NT2/D1 (cell line): ENCODE results near the gene SLC2A4RG.

Experiments used
- SUZ12 ChIP-seq: IDR thresholded peaks from 2 replicates; pipeline ENCODE4 v1.6.1; 2011; ENCODE audit not compliant: insufficient read length, insufficient read depth; ENCODE audit errors: extremely low read depth
- YY1 ChIP-seq: IDR thresholded peaks from 2 replicates; pipeline ENCODE4 v1.6.1; 2011; ENCODE audit not compliant: insufficient read length, insufficient read depth

DNA sequence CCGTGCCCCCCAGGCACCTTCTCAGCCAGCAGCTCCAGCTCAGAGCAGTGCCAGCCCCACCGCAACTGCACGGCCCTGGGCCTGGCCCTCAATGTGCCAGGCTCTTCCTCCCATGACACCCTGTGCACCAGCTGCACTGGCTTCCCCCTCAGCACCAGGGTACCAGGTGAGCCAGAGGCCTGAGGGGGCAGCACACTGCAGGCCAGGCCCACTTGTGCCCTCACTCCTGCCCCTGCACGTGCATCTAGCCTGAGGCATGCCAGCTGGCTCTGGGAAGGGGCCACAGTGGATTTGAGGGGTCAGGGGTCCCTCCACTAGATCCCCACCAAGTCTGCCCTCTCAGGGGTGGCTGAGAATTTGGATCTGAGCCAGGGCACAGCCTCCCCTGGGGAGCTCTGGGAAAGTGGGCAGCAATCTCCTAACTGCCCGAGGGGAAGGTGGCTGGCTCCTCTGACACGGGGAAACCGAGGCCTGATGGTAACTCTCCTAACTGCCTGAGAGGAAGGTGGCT is 42.2 kb upstream of the SLC2A4RG start:
- TF ChIP-seq YY1 (no peak), SUZ12 (no peak)
